ENCODE data around the gene SH3BP5L. TPM values are rescaled to one million over a fixed set of nuclear protein-coding genes. Genes with fewer than 3 reads are reported as not detected.
"Not testable (repeated sequence)": the region's sequence is repeated elsewhere in the genome, so short reads cannot be mapped to it uniquely, and the experiment has no call there.

SH3BP5L gene
- total and polyA plus RNA-seq, 2 experiments from 2014 or later, result 6.5 to 17.2 TPM

GRCh38 chr1:248807067-248807737, 18.5 kb downstream of the SH3BP5L start:
- TF ChIP-seq EZH2phosphoT487 (IDR thresholded peaks at IDR 0.05; ENCODE audit: low read depth, severe bottlenecking, unreplicated experiment) (no peak), CTCF (IDR thresholded peaks at IDR 0.05; ENCODE audit: poor library complexity) (peak; percentile 54)
- 53% methylated on average over 14 of the region's 15 CpGs for WGBS (ENCODE audit: low lambda C conversion rate, missing lambda C conversion rate)
- H3K27ac ChIP-seq, result no peak overlapping the region
- H3K9me2 ChIP-seq (replicated peaks; ENCODE audit: insufficient read depth), result no peaks in the 10 kb centered on the region
- no peaks in the 10 kb centered on the region for H3K4me1 ChIP-seq (ENCODE audit: insufficient read depth)
- H3K4me2 ChIP-seq, result no peak overlapping the region
- no peaks in the 10 kb centered on the region for H4K20me1 ChIP-seq (ENCODE audit: insufficient read depth, poor library complexity, severe bottlenecking)
- H3K9me3 ChIP-seq (ENCODE audit: low read depth), result no peaks in the 10 kb centered on the region
- peak; percentile 54 for DNase-seq (ENCODE audit: low spot score)
- H3K27me3 ChIP-seq, result no peaks in the 10 kb centered on the region
- no peak overlapping the region for H3K4me3 ChIP-seq
- no peak overlapping the region for H2AFZ ChIP-seq
- H3K36me3 ChIP-seq (replicated peaks; ENCODE audit: insufficient read depth, low read depth), result no peaks in the 10 kb centered on the region
- no peaks in the 10 kb centered on the region for H3K79me2 ChIP-seq

GRCh38 chr1:248805876-248806275, 19.8 kb downstream of the SH3BP5L start:
- H3K79me2 ChIP-seq, result no peaks in the 10 kb centered on the region
- no peak overlapping the region for H3K4me2 ChIP-seq
- TF ChIP-seq EZH2phosphoT487 (IDR thresholded peaks at IDR 0.05; ENCODE audit: low read depth, severe bottlenecking, unreplicated experiment), result no peak
- no peak for TF ChIP-seq CTCF (IDR thresholded peaks at IDR 0.05; ENCODE audit: poor library complexity)
- no peak for TF ChIP-seq EZH2 (IDR thresholded peaks at IDR 0.05; ENCODE audit: borderline replicate concordance)
- no peaks in the 10 kb centered on the region for H3K9me3 ChIP-seq (ENCODE audit: low read depth)
- no peak for DNase-seq (ENCODE audit: low spot score)
- 92% methylated on average over 1 of the region's 1 CpG for WGBS (ENCODE audit: low lambda C conversion rate, missing lambda C conversion rate)
- H3K36me3 ChIP-seq (replicated peaks; ENCODE audit: insufficient read depth, low read depth), result no peaks in the 10 kb centered on the region
- H3K4me1 ChIP-seq (ENCODE audit: insufficient read depth), result no peaks in the 10 kb centered on the region
- no peak overlapping the region for H3K27ac ChIP-seq
- H3K4me3 ChIP-seq, result no peak overlapping the region
- no peaks in the 10 kb centered on the region for H3K27me3 ChIP-seq
- no peak overlapping the region for H2AFZ ChIP-seq
- no peaks in the 10 kb centered on the region for H3K9me2 ChIP-seq (replicated peaks; ENCODE audit: insufficient read depth)
- H4K20me1 ChIP-seq (ENCODE audit: insufficient read depth, poor library complexity, severe bottlenecking), result no peaks in the 10 kb centered on the region

GRCh38 chr1:248804771-248805681, 20.7 kb downstream of the SH3BP5L start:
- H3K4me3 ChIP-seq, result no peak overlapping the region
- H3K27ac ChIP-seq, result no peak overlapping the region
- no peak for TF ChIP-seq EZH2phosphoT487 (IDR thresholded peaks at IDR 0.05; ENCODE audit: low read depth, severe bottlenecking, unreplicated experiment)
- no peak for TF ChIP-seq CTCF (IDR thresholded peaks at IDR 0.05; ENCODE audit: poor library complexity)
- no peak for TF ChIP-seq EZH2 (IDR thresholded peaks at IDR 0.05; ENCODE audit: borderline replicate concordance)
- H3K27me3 ChIP-seq, result no peaks in the 10 kb centered on the region
- no peaks in the 10 kb centered on the region for H4K20me1 ChIP-seq (ENCODE audit: insufficient read depth, poor library complexity, severe bottlenecking)
- H3K4me2 ChIP-seq, result no peak overlapping the region
- DNase-seq (ENCODE audit: low spot score), result no peak
- H3K4me1 ChIP-seq (ENCODE audit: insufficient read depth), result no peaks in the 10 kb centered on the region
- 75% methylated on average over 10 of the region's 10 CpGs for WGBS (ENCODE audit: low lambda C conversion rate, missing lambda C conversion rate)
- H3K36me3 ChIP-seq (replicated peaks; ENCODE audit: insufficient read depth, low read depth), result no peaks in the 10 kb centered on the region
- no peaks in the 10 kb centered on the region for H3K9me2 ChIP-seq (replicated peaks; ENCODE audit: insufficient read depth)
- no peaks in the 10 kb centered on the region for H3K9me3 ChIP-seq (ENCODE audit: low read depth)
- no peak overlapping the region for H2AFZ ChIP-seq
- H3K79me2 ChIP-seq, result no peaks in the 10 kb centered on the region

DNA sequence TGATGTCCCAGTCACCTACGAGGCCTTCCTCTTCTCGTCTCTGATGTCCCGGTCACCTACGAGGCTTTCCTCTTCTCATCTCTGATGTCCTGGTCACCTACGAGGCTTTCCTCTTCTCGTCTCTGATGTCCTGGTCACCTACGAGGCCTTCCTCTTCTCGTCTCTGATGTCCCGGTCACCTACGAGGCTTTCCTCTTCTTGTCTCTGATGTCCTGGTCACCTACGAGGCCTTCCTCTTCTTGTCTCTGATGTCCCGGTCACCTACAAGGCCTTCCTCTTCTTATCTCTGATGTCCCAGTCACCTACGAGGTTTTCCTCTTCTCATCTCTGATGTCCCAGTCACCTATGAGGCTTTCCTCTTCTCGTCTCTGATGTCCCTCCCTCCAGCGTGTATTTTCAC, 22.2 kb downstream of the SH3BP5L start:
- H3K27ac ChIP-seq, result not testable (repeated sequence)

More for the DNA sequence above, 22.2 kb downstream of the SH3BP5L start:
- not testable (repeated sequence) for DNase-seq (ENCODE audit: low spot score); H3K9me2 ChIP-seq (replicated peaks; ENCODE audit: insufficient read depth); H3K36me3 ChIP-seq (replicated peaks; ENCODE audit: insufficient read depth, low read depth); H3K4me2 ChIP-seq; H3K4me1 ChIP-seq (ENCODE audit: insufficient read depth); H2AFZ ChIP-seq; H3K27me3 ChIP-seq; H4K20me1 ChIP-seq (ENCODE audit: insufficient read depth, poor library complexity, severe bottlenecking); H3K79me2 ChIP-seq; H3K4me3 ChIP-seq; H3K9me3 ChIP-seq (ENCODE audit: low read depth)
- 96% methylated on average over 10 of the region's 15 CpGs for WGBS (ENCODE audit: low lambda C conversion rate, missing lambda C conversion rate)
